ENCODE data around the gene BAMBI. TPM values are rescaled to one million over a fixed set of nuclear protein-coding genes. Genes with fewer than 3 reads are reported as not detected.

The BAMBI gene
- total RNA-seq, 1 experiment from 2014 or later: 79.1 TPM

GRCh38 chr10:28664369-28664740, 13.0 kb upstream of the BAMBI start:
- Histone ChIP-seq H3K36me3 (replicated peaks; ENCODE audit: control insufficient read depth, insufficient read depth, low read length) (no peaks in the 10 kb centered on the region), H3K4me3 (ENCODE audit: insufficient read depth, low read depth, low read length) (no peak overlapping the region), H3K27me3 (ENCODE audit: control insufficient read depth, insufficient read depth, low read length) (peaks cover 14% of the 10 kb centered on the region)
- no peak for DNase-seq

GRCh38 chr10:28666751-28667467, 10.4 kb upstream of the BAMBI start:
- no peaks in the 10 kb centered on the region for H3K36me3 ChIP-seq (replicated peaks; ENCODE audit: control insufficient read depth, insufficient read depth, low read length)
- DNase-seq: no peak
- no peak overlapping the region for H3K4me3 ChIP-seq (ENCODE audit: insufficient read depth, low read depth, low read length)
- peaks cover 20% of the 10 kb centered on the region for H3K27me3 ChIP-seq (ENCODE audit: control insufficient read depth, insufficient read depth, low read length)

GRCh38 chr10:28668363-28669226, 8.7 kb upstream of the BAMBI start:
- H3K27me3 ChIP-seq (ENCODE audit: control insufficient read depth, insufficient read depth, low read length): peaks cover 20% of the 10 kb centered on the region
- H3K4me3 ChIP-seq (ENCODE audit: insufficient read depth, low read depth, low read length): peak overlapping the region; percentile 45

GRCh38 chr10:28669227-28670173, 7.8 kb upstream of the BAMBI start:
- H3K27me3 ChIP-seq (ENCODE audit: control insufficient read depth, insufficient read depth, low read length): peaks cover 20% of the 10 kb centered on the region
- H3K4me3 ChIP-seq (ENCODE audit: insufficient read depth, low read depth, low read length): peak overlapping the region; percentile 45
- H3K36me3 ChIP-seq (replicated peaks; ENCODE audit: control insufficient read depth, insufficient read depth, low read length): no peaks in the 10 kb centered on the region
- no peak for DNase-seq

More at GRCh38 chr10:28668363-28669226, 8.7 kb upstream of the BAMBI start:
- no peaks in the 10 kb centered on the region for H3K36me3 ChIP-seq (replicated peaks; ENCODE audit: control insufficient read depth, insufficient read depth, low read length)
- DNase-seq: peak; percentile 90

GRCh38 chr10:28674782-28675181, 2.5 kb upstream of the BAMBI start:
- Histone ChIP-seq H3K27me3 (ENCODE audit: control insufficient read depth, insufficient read depth, low read length) (peaks cover 1% of the 10 kb centered on the region), H3K36me3 (replicated peaks; ENCODE audit: control insufficient read depth, insufficient read depth, low read length) (no peaks in the 10 kb centered on the region), H3K4me3 (ENCODE audit: insufficient read depth, low read depth, low read length) (no peak overlapping the region)
- DNase-seq: no peak

GRCh38 chr10:28676326-28676967, 874 bp upstream of the BAMBI start:
- Histone ChIP-seq H3K36me3 (replicated peaks; ENCODE audit: control insufficient read depth, insufficient read depth, low read length) (0 out of 2 replicates have a peak, but pooled peaks cover 2% of the 10 kb centered on the region), H3K4me3 (ENCODE audit: insufficient read depth, low read depth, low read length) (peak overlapping the region; percentile 65), H3K27me3 (ENCODE audit: control insufficient read depth, insufficient read depth, low read length) (no peaks in the 10 kb centered on the region)
- DNase-seq: peak; percentile 69

- Histone ChIP-seq H3K27me3 (ENCODE audit: control insufficient read depth, insufficient read depth, low read length) (no peaks in the 10 kb centered on the region), H3K36me3 (replicated peaks; ENCODE audit: control insufficient read depth, insufficient read depth, low read length) (peaks cover 7% of the 10 kb centered on the region), H3K4me3 (ENCODE audit: insufficient read depth, low read depth, low read length) (peak overlapping the region; percentile 95)
- peak; percentile 62 for DNase-seq
Observed at GRCh38 chr10:28677888-28678686, 766 bp downstream of the BAMBI start.

GRCh38 chr10:28678687-28679457, 1.6 kb downstream of the BAMBI start:
- Histone ChIP-seq H3K27me3 (ENCODE audit: control insufficient read depth, insufficient read depth, low read length) (no peaks in the 10 kb centered on the region), H3K36me3 (replicated peaks; ENCODE audit: control insufficient read depth, insufficient read depth, low read length) (peaks cover 7% of the 10 kb centered on the region), H3K4me3 (ENCODE audit: insufficient read depth, low read depth, low read length) (peak overlapping the region; percentile 95)
- DNase-seq: no peak

- Histone ChIP-seq H3K4me3 (ENCODE audit: insufficient read depth, low read depth, low read length) (peak overlapping the region; percentile 95), H3K27me3 (ENCODE audit: control insufficient read depth, insufficient read depth, low read length) (no peaks in the 10 kb centered on the region), H3K36me3 (replicated peaks; ENCODE audit: control insufficient read depth, insufficient read depth, low read length) (peaks cover 7% of the 10 kb centered on the region)
- no peak for DNase-seq
Observed at GRCh38 chr10:28679581-28680357, 2.4 kb downstream of the BAMBI start.

- Histone ChIP-seq H3K27me3 (ENCODE audit: control insufficient read depth, insufficient read depth, low read length) (no peaks in the 10 kb centered on the region), H3K36me3 (replicated peaks; ENCODE audit: control insufficient read depth, insufficient read depth, low read length) (peaks cover 7% of the 10 kb centered on the region), H3K4me3 (ENCODE audit: insufficient read depth, low read depth, low read length) (peak overlapping the region; percentile 95)
- no peak for DNase-seq
Observed at GRCh38 chr10:28680358-28680752, 3.0 kb downstream of the BAMBI start.

GRCh38 chr10:28681291-28681763, 4.0 kb downstream of the BAMBI start:
- DNase-seq: no peak
- H3K36me3 ChIP-seq (replicated peaks; ENCODE audit: control insufficient read depth, insufficient read depth, low read length): peaks cover 7% of the 10 kb centered on the region
- H3K4me3 ChIP-seq (ENCODE audit: insufficient read depth, low read depth, low read length): no peak overlapping the region
- H3K27me3 ChIP-seq (ENCODE audit: control insufficient read depth, insufficient read depth, low read length): no peaks in the 10 kb centered on the region

Data from H7 (cell line).